NCI-H524 treated with DMSO at 0.1 percent for 48 hours (cell line): Measurements from ENCODE around the gene AGO4.
"Not testable (repeated sequence)": the region's sequence is repeated elsewhere in the genome, so short reads cannot be mapped to it uniquely, and the experiment has no call there.

ENCODE experiments used
- DNase-seq: peaks from one replicate; lab custom pipeline; 2025; lab: John Stamatoyannopoulos, UW

The AGO4 gene

GRCh38 chr1:35807614-35808449 is at the start of gene AGO4:
TSS of gene AGO4 (plus strand) at chr1:35808016. CDS start at chr1:35808417, 401 bp downstream.
- DNase-seq: no peak

DNA sequence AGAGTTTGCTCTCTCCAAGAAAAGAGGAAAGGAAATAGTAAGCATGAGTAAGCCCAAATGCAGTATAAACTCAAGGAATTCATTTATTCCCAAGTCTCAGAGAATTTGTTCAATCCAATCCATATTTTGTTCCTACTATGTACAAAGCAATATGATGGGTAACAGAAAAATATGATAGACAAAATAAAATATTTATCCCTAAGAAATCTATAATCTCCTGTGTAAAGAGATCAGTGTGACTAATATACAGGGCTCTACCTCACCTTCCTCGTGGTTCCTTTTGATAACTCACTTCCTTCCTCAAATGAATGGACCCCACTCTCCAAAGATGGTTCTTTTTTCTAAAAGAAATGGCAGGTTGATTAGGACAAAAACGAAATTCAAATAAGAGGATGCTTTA is 45.7 kb upstream of the AGO4 start:
- no peak for DNase-seq

GRCh38 chr1:35763201-35763600 is 44.6 kb upstream of the AGO4 start:
- DNase-seq: no peak

- DNase-seq: no peak
Observed at GRCh38 chr1:35764283-35764682, 43.5 kb upstream of the AGO4 start.

DNA sequence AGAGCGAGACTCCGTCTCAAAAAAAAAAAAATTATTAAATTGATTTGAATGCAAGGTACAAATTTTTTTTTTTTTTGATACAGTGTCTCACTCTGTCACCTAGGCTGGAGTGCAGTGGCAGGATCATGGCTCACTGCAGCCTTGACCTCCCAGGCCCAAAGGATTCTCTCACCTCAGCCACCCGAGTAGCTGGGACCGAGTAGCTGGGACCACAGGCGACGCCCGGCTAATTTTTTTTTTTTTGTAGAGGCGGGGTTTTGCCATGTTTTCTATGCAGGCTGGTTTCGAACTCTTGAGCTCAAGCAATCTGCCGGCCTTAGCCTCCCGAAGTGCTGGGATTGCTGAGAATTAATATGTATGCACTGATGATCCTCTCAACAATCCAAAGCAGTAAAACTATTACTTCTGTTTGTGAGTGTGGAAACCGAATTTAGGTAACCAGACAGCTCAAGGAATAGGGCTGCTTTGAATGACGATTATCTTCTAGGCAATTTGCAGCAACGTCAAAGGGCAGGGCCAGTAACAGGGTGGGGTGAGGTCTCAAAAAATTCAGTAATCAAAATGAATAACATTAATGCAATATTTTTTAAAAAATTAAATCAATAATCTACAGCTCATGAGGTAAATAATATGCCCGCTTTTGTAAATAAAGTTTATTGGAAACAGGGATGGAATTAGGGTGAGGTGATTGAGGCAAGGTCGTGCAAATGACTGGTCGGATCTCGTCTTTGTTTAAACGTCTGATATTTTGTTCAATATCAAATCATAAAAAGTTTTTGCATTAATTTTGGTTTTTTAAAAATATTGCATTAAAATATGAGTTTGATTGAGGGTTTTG is 39.2 kb upstream of the AGO4 start:
- no peak for DNase-seq

DNA sequence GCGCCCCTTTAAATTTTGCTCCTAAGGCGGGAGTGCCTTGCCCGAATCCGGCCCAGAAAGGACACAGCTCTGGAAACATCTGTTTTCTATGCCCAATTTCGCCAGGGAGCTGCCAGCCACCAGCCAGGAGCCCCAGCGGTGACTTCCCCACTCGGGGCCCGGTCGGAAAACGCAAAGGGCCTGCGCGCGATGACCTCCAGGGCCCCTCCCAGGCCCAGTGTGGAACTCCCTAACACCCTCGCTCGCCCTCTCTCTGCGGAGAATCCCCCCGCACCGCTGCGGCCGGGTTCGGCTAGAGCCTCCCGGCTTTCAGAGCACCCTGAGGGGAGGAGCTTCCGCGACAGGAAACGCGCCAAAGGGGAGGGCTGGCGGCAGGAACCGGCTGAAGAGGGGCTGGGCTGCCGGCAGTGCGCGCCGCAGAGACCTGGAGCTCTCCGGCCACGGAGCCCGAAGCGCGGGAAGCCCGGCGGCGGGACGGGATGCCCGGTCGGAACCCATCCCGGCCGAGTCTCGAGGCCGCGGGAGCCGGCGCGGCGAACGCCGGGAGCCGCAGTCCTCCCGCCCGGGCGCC is 38.5 kb upstream of the AGO4 start:
- peak; percentile 48 for DNase-seq

DNA sequence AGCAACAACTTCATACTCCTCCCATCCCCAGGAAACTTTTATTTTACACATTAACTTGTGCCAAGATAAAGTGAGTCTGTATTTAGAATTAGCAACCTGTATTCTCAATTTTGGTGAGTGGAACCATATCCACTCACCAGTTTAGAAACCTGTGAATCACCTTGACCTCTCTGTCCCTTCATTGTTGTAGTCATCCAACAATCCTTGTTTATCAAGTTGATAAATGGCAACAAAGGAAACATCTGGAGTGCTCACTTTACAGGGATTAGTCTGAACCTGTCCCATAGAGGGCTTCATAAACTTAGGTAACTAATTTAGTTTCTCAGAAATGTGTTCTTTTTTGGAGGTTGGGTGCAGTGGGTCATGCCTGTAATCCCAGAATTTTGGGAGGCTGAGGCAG is 34.1 kb upstream of the AGO4 start:
- DNase-seq: no peak

DNA sequence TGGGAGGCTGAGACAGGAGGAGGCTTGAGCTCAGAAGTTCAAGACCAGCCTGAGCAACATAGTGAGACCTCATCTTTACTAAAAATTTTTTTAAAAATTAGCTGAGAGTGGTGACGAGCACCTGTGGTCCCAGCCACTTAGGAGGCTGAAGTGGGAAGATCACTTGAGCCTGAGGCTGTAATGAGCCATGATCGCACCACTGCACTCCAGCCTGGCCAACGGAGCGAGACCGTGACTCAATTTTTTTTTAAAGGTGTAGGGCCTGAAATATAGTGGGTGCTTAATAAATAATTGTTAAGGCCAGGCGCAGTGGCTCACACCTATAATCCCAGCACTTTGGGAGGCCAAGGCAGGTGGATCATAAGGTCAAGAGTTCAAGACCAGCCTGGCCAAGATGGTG is 31.6 kb upstream of the AGO4 start:
- not testable (repeated sequence) for DNase-seq

DNA sequence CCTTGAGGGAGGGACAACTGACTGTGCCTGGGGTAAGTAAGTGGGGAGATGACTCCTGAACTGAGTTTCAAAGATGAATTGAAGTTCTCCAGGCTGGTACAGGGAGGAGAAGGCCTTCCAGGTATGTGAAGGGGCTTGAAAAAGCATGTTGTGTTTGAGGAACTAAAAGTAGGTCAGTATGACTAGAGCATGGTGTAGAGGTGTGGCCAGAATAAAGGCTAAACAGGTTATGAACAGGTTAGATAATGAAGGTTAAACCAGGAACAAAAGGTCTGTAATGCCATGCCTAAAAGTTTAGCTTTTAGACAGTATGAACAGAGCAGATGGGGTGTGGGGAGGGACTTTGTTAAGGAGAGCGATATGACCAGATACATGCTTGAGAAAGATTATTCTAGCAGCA is 30.7 kb upstream of the AGO4 start:
- no peak for DNase-seq

DNA sequence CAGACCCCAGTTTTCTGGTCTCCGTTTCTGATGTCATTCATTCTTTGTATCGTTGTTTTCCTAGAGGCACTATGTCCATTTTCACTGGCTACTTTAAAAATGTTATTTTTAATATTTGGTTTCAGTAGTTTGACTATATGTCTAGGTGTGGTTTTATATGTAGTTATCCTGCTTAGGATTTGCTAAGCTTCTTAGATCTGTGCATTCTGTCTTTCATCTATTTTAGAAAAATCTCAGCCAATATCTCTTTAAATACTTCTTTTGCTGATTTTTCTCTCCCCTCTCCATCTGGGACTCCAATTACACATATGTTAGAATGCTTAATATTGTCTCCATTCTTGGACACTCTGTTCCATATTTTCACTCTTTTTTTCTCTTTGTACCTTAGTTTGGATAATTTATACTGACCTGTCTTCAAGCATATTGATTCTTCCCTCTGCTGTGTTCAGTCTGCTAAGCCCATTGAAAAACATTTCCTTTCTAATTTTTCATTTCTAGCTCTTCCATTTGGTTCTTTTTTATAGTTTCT is 24.7 kb upstream of the AGO4 start:
- DNase-seq: no peak

- not testable (repeated sequence) for DNase-seq
Observed at GRCh38 chr1:35784364-35784763, 23.5 kb upstream of the AGO4 start.

GRCh38 chr1:35788139-35788538 is 19.7 kb upstream of the AGO4 start:
- no peak for DNase-seq

GRCh38 chr1:35790670-35791069 is 17.1 kb upstream of the AGO4 start:
- no peak for DNase-seq

DNA sequence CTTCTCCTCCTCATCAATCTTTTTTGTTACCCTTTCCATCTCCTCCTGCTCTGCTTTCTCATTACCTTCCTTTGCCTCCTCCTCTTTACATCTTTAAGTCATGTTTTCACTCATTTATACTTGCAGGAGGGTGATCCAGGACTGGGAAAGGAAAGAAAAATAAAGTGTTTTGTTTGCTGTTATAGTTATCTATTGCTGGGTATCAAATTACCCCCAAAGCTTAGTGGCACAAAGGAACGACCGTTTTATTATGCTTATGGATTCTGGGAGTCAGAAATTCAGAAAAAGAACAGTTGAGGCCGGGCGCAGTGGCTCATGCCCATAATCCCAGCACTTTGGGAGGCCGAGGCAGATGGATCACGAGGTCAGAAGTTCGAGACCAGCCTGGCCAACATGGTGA is 12.5 kb upstream of the AGO4 start:
- no peak for DNase-seq

- DNase-seq: no peak
Observed at GRCh38 chr1:35797380-35797779, 10.4 kb upstream of the AGO4 start.

GRCh38 chr1:35798019-35798418 is 9.8 kb upstream of the AGO4 start:
- DNase-seq: not testable (repeated sequence)

DNA sequence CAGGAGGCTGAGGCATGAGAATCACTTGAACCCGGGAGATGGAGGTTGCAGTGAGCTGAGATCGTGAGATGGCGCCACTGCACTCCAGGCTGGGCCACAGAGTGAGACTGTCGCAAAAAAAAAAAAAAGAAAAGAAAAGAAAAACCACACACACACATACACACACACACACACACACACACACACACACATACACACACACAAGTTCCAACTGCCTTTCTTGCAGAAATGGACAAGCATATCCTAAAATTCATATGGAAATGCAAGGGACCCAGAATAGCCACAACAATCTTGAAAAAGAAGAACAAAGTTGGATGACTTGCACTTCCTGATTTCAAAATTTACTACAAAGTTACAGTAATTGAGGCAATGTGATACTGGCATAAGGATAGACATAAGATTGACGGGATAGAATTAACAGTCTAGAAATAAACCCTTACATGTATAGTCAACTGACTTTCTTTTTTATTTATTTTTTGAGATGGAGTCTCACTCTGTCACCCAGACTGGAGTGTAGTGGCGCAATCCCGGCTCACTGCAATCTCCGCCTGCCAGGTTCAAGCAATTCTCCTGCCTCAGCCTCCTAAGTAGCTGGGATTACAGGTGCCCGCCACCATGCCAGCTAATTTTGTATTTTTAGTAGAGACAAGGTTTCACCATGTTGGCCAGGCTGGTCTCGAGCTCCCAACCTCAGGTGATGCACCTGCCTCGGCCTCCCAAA is 7.5 kb upstream of the AGO4 start:
- DNase-seq: not testable (repeated sequence)

DNA sequence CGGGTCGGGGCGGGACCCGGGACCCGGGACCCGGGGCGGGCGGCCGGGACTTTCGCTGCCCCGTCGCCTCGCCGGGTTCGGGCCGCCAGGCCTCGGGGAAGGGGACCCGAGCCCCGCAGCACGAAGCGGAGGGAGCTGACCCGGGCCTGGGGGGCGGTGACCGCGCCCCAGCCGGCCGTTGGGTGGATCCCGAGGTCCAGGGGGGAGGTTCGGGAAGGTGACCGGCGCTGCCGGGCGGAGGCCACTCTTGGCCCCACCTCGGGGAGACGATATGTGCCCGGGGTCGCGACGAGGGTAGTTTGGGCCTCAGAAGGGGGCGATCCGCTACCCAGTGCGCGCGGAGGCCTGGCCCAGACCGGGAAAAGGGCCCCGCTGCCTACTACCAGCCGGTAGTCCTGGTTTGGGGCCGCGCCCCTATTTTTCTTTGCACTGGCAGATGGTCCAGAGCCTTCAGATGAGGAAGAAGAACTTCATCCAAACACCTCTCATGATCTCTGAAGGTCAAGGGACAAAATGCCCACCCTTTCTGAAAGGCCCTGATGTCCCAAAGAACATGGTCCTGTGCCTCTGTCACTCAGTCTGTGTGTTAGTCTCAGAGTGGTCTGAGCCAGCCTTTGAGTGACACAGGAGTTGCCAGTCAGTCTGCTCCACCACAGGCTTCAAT is 766 bp downstream of the AGO4 start:
- no peak for DNase-seq

DNA sequence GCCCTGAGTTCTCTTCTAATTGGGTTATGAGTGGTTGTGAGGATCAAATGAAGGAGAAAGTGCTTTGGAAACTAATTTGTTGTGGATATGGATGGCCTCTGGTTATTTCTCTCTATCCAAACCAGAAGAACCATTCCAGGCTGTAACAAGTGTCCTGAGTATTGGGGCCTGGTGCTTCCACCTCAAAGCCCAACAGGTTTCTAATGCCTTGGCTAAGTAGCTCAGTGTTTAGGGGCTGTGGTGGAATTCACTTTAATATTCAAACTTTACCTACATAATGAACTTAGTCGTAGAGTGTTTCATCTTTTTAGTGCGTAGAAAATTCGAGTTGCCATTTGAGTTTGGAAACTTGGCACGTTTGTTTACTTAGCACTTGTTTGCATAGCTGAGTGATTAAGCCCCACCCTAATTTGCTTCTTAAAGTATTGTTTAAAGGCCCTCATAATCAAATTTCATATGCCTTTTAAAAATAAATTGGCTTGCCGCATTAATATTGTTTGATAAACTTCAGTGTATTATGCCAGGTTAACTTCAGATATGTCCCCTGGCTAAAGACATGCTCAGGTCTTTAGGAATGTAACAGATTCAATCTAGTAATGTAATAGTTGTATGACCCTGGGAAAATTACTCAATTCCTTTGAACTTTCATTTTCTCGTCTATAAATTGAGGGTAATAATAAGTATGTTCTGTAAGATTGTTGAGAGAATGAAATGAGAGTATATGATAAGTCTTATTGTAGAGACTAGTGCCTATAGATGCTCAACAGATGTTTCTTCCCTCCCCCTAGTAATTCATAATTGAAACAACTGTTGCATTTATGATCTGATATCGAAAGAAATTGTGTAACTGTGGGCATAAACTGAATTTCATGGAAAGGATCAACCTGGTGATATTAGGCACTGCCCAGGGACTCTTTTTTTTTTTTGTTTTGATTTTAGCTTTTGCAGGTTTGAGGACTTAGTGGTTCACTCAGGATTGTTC is 1.6 kb downstream of the AGO4 start:
- DNase-seq: no peak
